Activated CD8-positive, alpha-beta memory T cell treated with anti-CD3 and anti-CD28 coated beads for 24 hours (primary cell): ENCODE data around the gene DNAJC17.

Source experiments
- DNase-seq: peaks from one replicate; pipeline ENCODE4 v3.0.0-alpha.2; 2020

Gene DNAJC17

DNA sequence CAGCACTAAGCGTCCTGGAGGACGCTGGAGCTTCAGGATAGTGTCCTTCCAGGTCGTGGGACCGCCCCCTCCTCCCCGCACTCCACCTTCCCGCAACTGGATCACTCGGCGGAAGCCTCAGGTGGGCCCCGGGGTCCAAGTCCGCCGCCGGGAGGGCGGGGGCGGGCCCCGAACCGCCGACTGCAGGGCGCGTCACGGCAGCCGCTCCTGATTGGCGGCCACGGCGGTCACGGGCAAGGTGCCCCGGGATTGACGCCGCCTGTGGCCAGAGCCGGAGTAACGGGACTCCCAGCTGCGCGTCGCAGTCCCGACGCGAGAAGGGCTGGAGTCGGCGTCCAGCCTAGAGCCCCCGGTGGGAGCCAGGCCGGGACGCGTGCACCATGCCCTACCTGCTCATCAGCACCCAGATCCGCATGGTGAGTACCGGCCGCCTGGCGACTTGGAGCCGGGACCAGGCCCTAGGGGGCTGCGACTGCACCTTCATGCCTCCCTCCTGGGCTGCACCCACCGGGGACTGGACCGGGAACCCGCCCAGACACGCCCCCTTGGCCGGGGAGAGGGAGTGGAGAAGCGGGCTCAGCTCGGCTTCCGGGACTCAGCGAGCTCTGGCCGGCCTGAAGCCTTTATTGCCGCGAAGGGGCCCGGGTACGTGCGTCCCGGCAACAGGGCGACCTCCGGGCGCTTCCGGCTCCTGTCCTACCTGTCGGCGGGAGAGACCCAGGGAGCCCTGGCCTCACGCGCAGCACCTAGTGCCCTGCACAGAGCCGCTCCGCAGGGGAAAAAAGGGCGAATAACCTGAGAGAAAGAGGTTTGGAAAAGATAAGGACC lies 43.3 kb downstream of the DNAJC17 start, which contains the start of gene GCHFR:
Gene GCHFR, plus strand, starts transcription at position 268 of the 828 bp plus-strand sequence. Its CDS starts 113 bp downstream, at position 381.
- DNase-seq: peak; percentile 87

GRCh38 chr15:40762919-40763800 lies 44.1 kb downstream of the DNAJC17 start:
- peak; percentile 76 for DNase-seq

DNA sequence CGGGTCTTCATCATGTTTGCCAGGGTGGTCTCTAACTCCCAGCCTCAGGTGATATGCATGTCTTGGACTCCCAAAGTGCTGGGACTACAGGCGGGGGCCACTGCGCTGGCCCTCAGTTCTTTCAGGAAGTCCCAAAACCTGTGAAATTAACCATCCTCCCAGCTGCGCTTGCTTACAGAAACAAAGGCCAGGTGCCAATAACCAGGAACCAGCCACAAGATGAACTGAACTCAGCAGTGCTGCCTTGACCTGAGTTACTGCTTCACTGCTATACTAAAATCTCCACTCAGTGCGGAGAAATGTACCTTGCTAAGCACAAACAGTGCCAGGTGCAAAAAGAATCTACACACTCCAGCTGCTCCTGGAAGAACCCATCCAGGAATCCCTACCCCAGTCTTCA lies 47.3 kb downstream of the DNAJC17 start:
- no peak for DNase-seq

DNA sequence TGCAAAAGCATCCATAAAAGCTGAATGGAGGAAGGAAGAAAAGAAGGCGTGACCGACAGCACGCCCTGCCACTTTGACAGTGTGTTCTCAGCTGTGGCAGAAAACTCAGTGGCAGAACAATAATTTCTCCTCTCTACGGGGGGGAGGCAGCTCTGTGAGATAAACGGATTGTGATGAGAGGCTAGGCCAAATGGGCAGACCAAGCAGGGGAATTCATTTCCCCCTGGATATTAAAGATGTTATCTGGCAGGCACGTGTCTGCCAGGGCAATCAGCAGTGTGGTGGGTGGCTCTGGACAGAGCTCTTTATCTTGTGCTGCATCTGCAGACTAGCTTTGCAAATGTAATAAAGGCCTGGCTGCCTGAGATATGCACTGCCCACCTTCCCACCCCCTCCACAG lies 50.3 kb downstream of the DNAJC17 start:
- DNase-seq: no peak

- no peak for DNase-seq
Measured at GRCh38 chr15:40755812-40756208, 51.5 kb downstream of the DNAJC17 start.

DNA sequence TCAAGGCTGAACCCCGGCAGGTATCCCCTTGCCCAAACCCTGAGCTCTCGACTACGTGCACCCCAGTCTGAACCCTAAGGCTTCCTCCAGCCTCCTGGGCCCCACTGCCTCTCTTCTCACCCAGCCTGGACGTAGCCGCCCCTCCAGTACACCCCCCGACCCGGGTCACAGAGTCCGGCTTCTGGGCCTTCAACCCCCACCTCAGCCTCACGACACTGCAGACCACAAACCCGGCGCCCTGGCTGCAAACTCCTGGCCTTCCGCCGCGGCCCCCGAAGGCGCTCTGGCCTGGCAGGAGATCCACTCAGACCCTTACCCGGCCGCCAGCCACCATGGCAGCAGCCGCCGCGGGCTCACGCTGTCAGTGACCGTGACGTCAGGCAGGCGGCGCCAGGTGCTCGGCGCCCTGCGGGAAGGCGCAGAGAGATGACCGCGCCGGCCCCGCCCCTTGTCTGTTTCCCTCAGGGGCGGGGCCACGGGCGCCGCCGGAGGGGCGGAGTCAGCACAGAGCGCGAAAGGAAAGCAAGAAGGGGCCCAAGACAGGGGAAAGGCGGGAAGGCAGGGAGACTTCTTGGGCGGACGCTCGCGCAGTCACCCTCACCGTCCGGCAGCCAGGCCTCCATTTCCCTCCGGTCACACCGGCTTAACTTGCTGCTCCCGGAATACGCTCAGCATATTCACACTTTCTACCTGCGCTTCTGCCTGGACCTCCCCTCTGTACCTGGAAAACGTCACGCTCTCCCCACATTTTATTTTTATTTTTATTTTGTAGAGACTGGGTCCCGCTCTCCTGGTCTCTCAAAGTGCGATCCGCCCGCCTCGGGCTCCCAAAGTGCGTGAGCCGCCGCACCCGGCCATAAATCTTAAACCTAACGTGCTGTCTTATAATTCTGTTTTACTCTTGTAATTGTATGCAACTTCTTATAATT lies 52.1 kb downstream of the DNAJC17 start, which contains the start of gene RMDN3:
Gene RMDN3, minus strand, starts transcription at position 372 of the 929 bp plus-strand sequence. CDS start 471 bp downstream, outside the sequence.
- DNase-seq: peak; percentile 97

- DNase-seq: peak; percentile 70
Measured at GRCh38 chr15:40754574-40754882, 52.7 kb downstream of the DNAJC17 start.

DNA sequence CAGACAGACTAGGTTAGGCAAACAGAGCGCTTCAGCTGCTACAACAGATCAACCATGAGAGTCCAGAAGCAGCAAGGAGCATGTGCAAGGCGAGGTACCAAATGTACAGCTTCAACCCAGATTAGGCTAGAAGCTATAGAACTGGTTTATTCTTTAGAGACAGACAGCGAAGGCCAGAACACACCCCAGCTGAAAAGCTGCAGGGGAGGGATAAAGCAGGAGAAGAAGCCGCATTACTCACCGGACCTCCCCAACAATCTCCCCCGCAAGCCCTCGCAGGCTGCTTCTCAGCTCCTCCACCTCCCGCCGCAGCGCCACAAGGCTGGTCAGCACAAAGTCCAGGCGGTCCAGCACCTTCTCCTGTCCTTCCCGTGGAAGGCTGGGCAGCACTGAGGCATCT lies 55.5 kb downstream of the DNAJC17 start:
- no peak for DNase-seq

- no peak for DNase-seq
Measured at GRCh38 chr15:40750885-40751284, 56.4 kb downstream of the DNAJC17 start.

- DNase-seq: no peak
Measured at GRCh38 chr15:40749151-40749630, 58.1 kb downstream of the DNAJC17 start.

GRCh38 chr15:40747685-40748631 lies 59.3 kb downstream of the DNAJC17 start:
- DNase-seq: no peak

GRCh38 chr15:40746916-40747418 lies 60.3 kb downstream of the DNAJC17 start:
- DNase-seq: no peak

DNA sequence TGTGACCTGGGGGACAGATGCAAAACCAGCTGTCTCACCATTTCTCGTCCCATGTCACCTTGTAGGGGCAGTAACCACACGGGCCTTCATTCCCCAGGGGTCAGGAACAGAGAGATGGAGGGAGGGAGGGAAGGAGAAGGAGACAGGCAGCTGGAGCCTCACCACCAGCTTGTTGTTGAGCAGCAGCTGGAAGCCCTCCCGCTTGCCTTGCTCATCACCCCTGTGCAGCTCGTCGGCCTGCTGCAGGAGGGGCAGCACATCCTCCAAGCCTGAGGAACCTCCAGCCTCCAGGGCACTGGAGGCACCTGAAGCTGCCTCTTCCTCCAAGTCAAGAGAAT lies 62.5 kb downstream of the DNAJC17 start:
- no peak for DNase-seq

DNA sequence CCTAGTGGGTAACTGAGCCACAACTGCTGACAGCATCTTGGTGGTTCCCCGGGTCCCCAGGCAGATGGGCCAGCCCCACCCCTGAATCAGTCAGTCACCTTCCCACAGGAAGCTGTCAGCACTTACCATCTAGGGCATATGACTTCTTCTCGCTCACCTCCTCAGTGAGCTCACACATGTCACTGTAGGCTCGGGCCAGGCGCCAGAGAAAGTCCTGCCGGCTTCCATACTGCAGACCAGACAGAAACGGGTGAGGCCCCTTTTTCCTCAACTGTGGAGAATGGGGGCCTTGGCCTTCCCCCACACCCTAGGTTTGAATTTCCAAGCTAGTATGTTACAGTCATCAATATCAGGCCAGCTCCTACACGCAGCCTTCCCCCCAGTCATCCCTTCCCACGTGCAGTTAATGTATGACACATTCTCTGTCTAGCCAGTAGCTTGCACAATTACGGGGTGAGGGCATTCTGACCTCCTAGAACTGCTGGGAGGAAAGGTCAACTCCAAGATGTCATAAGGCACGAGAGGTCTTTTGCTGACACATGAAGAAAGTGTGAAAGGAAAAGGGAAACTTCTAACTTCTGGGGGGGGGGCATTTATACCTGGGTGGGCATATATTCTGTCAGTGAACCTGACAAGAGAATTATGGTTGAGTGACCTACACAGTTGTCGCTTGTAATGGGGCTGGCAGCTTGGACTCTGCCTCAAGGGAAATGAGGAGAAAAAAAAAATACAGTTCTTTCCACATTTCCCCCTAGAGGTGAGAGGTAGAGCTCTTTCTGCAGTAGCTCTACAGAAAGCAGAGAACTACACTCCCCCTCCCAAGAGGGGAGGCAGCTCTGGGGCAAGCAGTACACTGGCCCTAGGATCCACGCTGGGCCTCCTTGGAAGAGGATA lies 63.1 kb downstream of the DNAJC17 start:
- peak; percentile 81 for DNase-seq

- DNase-seq: no peak
Measured at GRCh38 chr15:40743485-40743901, 63.8 kb downstream of the DNAJC17 start.

DNA sequence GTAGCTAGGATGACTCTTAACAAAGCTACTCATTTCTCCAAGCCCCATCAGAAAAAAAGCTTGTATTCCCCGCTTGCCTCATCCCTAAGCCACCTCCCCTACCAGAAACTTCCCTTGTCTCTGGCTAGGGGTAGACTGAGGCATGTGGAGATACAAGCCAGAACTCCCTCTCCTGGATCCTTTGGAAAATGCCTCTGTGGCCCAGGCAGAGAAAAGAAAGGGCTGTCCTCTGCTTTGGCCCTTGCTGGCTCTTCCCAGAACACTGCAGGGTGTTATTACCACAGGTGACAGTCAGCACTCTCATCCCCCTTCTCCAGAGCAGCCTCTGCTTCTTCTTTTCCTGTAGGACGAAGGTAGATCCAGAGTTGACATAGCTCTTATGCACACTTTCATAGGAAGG lies 67.4 kb downstream of the DNAJC17 start:
- no peak for DNase-seq

DNA sequence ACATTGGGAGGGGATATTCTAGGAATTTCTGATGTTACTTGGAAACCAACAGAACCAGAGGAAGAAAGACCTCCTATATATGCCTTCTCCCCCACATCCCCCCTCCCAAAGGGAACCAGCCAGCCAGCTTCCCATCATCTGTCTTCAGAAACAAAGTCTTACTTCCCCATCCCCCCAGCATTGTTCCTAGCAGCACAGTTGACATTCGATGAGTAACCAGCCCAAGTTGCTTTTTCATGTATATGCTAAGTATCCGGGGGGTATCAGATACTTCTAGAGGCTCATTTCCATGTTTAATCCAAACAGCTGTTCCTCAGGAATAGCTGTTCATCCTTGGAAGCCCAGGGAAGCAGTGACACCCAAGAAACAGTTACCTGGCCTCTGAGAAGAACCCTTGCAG lies 68.2 kb downstream of the DNAJC17 start:
- DNase-seq: no peak

DNA sequence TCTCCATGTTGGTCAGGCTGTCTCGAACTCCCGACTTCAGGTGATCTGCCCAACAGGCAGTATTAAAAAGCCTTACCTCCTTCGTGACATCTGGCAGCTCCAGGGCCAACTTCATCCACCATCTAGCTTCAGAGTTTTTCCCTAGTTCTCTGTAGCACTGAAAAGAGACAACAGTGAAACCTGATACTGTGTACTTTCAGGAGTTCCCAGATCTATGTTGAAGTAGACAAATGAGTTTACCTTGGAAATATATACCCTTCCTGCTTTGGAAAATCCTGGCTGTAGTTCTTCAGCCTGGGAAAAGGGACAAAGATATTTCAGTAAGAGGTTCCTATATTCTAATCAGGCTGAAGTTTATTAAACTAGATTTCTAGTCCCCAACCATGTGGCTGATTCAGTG lies 70.2 kb downstream of the DNAJC17 start:
- DNase-seq: no peak

DNA sequence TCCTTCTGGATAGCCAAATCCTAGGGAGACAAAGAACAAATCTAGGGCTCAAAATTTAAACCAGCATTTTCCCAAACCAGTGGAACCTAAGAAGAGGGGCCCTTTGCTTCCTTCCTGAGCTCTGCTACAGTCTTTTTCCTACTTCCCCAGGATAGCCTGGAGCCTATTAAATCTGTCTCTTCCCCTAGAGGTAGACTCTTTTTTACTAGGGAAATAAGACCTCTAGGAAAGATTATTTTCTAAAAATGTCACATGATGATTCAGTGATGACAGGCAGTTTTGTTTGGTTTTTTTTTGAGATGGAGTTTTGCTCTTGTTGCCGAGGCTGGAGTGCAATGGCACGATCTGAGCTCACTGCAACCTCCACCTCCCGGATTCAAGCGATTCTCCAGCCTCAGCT lies 70.7 kb downstream of the DNAJC17 start:
- DNase-seq: no peak

DNA sequence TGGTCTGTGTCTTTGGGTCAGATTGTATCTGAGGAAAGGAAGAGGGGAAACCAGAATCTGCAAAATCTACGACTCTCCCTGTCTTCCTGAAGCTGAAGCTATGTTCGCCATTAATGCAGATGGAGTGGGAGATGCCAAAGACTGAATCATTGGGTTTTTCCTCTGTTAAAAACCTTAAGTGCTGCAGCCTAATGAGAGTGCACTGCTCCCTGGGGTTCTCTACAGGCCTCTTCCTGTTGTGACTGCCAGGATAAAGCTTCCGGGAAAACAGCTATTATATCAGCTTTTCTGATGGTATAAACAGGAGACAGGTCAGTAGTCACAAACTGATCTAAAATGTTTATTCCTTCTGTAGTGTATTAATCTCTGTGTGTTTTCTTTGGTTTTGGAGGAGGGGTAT lies 76.2 kb downstream of the DNAJC17 start:
- no peak for DNase-seq
